Chondrocyte (in vitro differentiated cells): ENCODE results near the gene GBP1. TPM values are rescaled to one million over a fixed set of nuclear protein-coding genes. Genes with fewer than 3 reads are reported as not detected.
"Not testable (repeated sequence)": the region's sequence is repeated elsewhere in the genome, so short reads cannot be mapped to it uniquely, and the experiment has no call there.

Experiments
- DNase-seq: peaks from one replicate; pipeline ENCODE4 v3.0.0; 2021; ENCODE audit warnings: mixed read lengths, low spot score
- H3K27ac Mint-ChIP-seq: one replicate; pipeline ENCODE4 v1.8.0; 2021; ENCODE audit warnings: mild to moderate bottlenecking, moderate library complexity, mixed read lengths; ENCODE audit not compliant: unreplicated experiment
- H3K27me3 Mint-ChIP-seq: 2 replicates; pipeline ENCODE4 v1.8.0; 2021; ENCODE audit warnings: low read depth, mixed read lengths
- H3K36me3 Mint-ChIP-seq: 2 replicates; pipeline ENCODE4 v1.8.0; 2021; ENCODE audit warnings: low read depth, mixed read lengths
- H3K4me1 Mint-ChIP-seq: 2 replicates; pipeline ENCODE4 v1.8.0; 2021; ENCODE audit warnings: low read depth, mild to moderate bottlenecking, mixed read lengths
- H3K4me3 Mint-ChIP-seq: one replicate; pipeline ENCODE4 v1.8.0; 2021; ENCODE audit warnings: mild to moderate bottlenecking, moderate library complexity, mixed read lengths; ENCODE audit not compliant: unreplicated experiment
- H3K9me3 Mint-ChIP-seq: 2 replicates; pipeline ENCODE4 v1.8.0; 2021; ENCODE audit warnings: low read depth, mixed read lengths
- CTCF ChIP-seq: fragments of 200-600 bp; sonication (generic); IDR thresholded peaks from 2 replicates; pipeline ENCODE4 v1.5.0; 2021; ENCODE audit warnings: antibody characterized with exemption, mild to moderate bottlenecking, moderate library complexity
- total RNA-seq: library from RNA; stranded (reverse); gene quantifications from 3 replicates; pipeline ENCODE4 v1.2.1, GENCODE V29; 2021

GBP1 gene
- total RNA-seq, 1 donor from 2014 or later, result 12.9 TPM

- DNase-seq, result no peak
- Mint-ChIP-seq H3K36me3 (peaks cover 1% of the 10 kb centered on the region), H3K4me1 (peaks cover 3% of the 10 kb centered on the region), H3K4me3 (no peak overlapping the region), H3K27me3 (peaks cover 10% of the 10 kb centered on the region), H3K27ac (no peak overlapping the region), H3K9me3 (peaks cover 4% of the 10 kb centered on the region)
- no peak for TF ChIP-seq CTCF
Observed at GRCh38 chr1:89041721-89042120, 23.3 kb downstream of the GBP1 start.

DNA sequence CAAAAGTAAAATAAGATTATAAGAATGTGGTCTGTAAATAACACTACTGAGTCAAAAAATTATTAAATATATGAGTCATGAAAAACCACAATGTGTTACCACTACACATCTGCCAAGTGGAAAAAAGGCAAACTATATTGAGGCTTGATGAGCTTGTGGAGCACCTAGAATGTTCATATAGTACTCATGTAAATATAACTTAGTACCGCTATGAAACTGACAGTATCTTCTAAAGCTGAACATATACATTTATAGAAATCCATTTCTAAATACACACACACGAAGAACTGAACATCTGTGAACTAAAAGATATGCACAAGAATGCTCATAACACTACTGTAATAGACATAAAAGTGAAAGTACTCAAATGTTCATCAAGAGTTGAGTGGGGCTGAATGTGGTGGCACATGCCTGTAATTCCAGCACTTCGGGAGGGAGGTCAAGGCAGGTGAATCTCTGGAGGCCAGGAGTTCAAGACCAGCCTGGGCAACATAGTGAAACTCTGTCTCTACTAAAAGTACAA, 23.8 kb downstream of the GBP1 start:
- Mint-ChIP-seq H3K27me3 (peaks cover 10% of the 10 kb centered on the region), H3K36me3 (peaks cover 1% of the 10 kb centered on the region)

DNA sequence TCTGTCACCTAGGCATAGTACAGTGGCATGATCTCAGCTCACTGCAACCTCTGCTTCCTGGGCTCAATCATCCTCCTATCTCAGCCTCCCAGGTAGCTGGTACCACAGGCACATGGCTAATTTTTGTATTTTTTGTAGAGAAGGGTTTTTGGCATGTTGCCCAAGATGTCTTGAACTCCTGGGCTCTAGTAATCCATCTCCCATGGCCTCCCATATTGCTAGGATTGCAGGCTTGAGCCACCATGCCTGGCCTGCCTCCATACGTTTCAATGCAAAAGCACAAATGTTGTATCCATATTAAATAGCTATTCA, 24.7 kb downstream of the GBP1 start:
- DNase-seq, result no peak
- peaks cover 1% of the 10 kb centered on the region for H3K36me3 Mint-ChIP-seq
- peaks cover 3% of the 10 kb centered on the region for H3K4me1 Mint-ChIP-seq
- H3K9me3 Mint-ChIP-seq, result peaks cover 4% of the 10 kb centered on the region
- no peak overlapping the region for H3K27ac Mint-ChIP-seq
- H3K4me3 Mint-ChIP-seq, result no peak overlapping the region
- no peak for TF ChIP-seq CTCF
- peaks cover 13% of the 10 kb centered on the region for H3K27me3 Mint-ChIP-seq

More for the DNA sequence above, 23.8 kb downstream of the GBP1 start:
- no peak for DNase-seq
- Mint-ChIP-seq H3K4me1 (peaks cover 3% of the 10 kb centered on the region), H3K9me3 (peaks cover 4% of the 10 kb centered on the region), H3K27ac (no peak overlapping the region), H3K4me3 (no peak overlapping the region)
- TF ChIP-seq CTCF, result no peak

DNA sequence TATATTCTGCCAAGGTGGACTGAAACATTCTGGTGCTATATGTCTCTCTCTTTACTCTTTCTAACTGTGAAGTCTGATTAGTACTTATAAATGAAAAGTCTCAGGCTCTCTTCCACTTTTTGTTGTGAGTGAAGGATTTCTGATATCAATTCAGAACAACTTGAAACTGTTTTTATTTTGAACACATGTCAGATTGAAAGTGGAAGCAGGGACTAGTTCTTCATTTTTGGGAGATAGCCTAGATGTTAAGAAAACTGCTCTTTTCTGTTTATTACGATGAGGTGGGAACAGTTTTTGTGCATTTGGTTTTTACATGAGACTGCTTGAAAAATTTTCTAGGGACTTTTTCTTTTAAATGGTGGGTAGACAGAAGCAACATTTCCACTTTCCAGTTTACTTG, 27.8 kb downstream of the GBP1 start:
- no peak for TF ChIP-seq CTCF
- peaks cover 21% of the 10 kb centered on the region for H3K27me3 Mint-ChIP-seq
- H3K27ac Mint-ChIP-seq, result no peak overlapping the region
- H3K4me3 Mint-ChIP-seq, result no peak overlapping the region
- no peak for DNase-seq
- peaks cover 5% of the 10 kb centered on the region for H3K36me3 Mint-ChIP-seq
- peaks cover 4% of the 10 kb centered on the region for H3K9me3 Mint-ChIP-seq
- peaks cover 3% of the 10 kb centered on the region for H3K4me1 Mint-ChIP-seq

DNA sequence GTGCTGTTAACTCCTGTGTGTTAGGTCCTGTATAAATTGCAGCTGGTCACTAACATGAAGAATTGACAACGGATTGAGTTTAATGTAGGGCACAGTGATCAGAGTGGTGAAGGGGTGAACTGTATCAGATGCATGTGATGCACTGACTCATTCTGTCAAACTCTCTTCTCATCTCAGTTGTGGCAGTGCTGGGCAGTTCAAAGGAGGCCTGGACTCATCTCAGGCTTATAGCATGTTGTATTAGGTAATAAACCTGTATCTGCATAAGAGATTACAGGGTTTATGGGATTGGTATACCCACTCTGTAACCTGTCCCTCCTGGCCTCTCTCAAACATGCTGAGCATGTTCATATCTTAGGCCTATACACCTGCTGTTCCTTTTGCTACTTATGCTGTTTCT, 29.9 kb downstream of the GBP1 start:
- Mint-ChIP-seq H3K4me3 (no peak overlapping the region), H3K36me3 (peaks cover 9% of the 10 kb centered on the region), H3K4me1 (no peaks in the 10 kb centered on the region), H3K9me3 (peaks cover 15% of the 10 kb centered on the region), H3K27ac (no peak overlapping the region), H3K27me3 (peaks cover 32% of the 10 kb centered on the region)
- DNase-seq, result no peak
- TF ChIP-seq CTCF, result no peak

- Mint-ChIP-seq H3K27me3 (peaks cover 30% of the 10 kb centered on the region), H3K9me3 (peaks cover 20% of the 10 kb centered on the region)
- DNase-seq, H3K36me3 Mint-ChIP-seq, H3K4me3 Mint-ChIP-seq, H3K4me1 Mint-ChIP-seq, H3K27ac Mint-ChIP-seq: not testable (repeated sequence)
Observed at GRCh38 chr1:89034004-89034403, 31.0 kb downstream of the GBP1 start.

GRCh38 chr1:89029051-89029450, 36.0 kb downstream of the GBP1 start:
- not testable (repeated sequence) for H3K4me3 Mint-ChIP-seq, H3K27ac Mint-ChIP-seq, H3K4me1 Mint-ChIP-seq, DNase-seq
- H3K27me3 Mint-ChIP-seq, result peaks cover 18% of the 10 kb centered on the region
- peaks cover 10% of the 10 kb centered on the region for H3K36me3 Mint-ChIP-seq
- H3K9me3 Mint-ChIP-seq, result peaks cover 30% of the 10 kb centered on the region
